Keratinocyte (primary cell): ENCODE results near the gene DNAAF5. TPM values are rescaled to one million over a fixed set of nuclear protein-coding genes. Genes with fewer than 3 reads are reported as not detected.

Source experiments
- DNase-seq: peaks from one replicate; pipeline ENCODE4 v3.0.0-alpha.2; 2011; ENCODE audit warnings: low read depth, missing footprints, low spot score
- FAIRE-seq: peaks from 2 replicates; lab custom pipeline; 2011; peaks lifted over from hg19 to GRCh38; lab: Jason Lieb, UNC
- H2AFZ ChIP-seq: 2 replicates; pipeline ENCODE4 v1.6.0; 2012; ENCODE audit warnings: low read length, control low read depth, inconsistent platforms; ENCODE audit not compliant: control insufficient read depth
- H3K27ac ChIP-seq: 2 replicates; pipeline ENCODE4 v1.5.1; 2011; ENCODE audit warnings: low read length; ENCODE audit not compliant: control insufficient read depth, insufficient read depth
- H3K27me3 ChIP-seq: 3 replicates; pipeline ENCODE4 v1.6.0; 2011; ENCODE audit warnings: low read length; ENCODE audit not compliant: control insufficient read depth, insufficient read depth; ENCODE audit errors: extremely low read depth
- H3K36me3 ChIP-seq, 2 experiments: 2 replicates in 1 of 2; 3 replicates in 1 of 2; pipeline ENCODE4 v1.5.1; 2011; ENCODE audit warnings: low read length in 2 of 2, mild to moderate bottlenecking in 1 of 2; ENCODE audit not compliant: control insufficient read depth in 2 of 2, insufficient read depth in 2 of 2; ENCODE audit errors: extremely low read depth in 1 of 2
- H3K4me1 ChIP-seq: 3 replicates; pipeline ENCODE4 v1.5.1; 2011; ENCODE audit warnings: low read length; ENCODE audit not compliant: control insufficient read depth, insufficient read depth; ENCODE audit errors: extremely low read depth
- H3K4me2 ChIP-seq: 3 replicates; pipeline ENCODE4 v1.6.0; 2011; ENCODE audit warnings: low read depth, low read length; ENCODE audit not compliant: control insufficient read depth, insufficient read depth; ENCODE audit errors: extremely low read depth
- H3K4me3 ChIP-seq, 3 experiments: fragments of 200-600 bp in 1 of 3; sonication (generic) in 1 of 3; 2 replicates in 2 of 3; 3 replicates in 1 of 3; pipeline ENCODE4 v1.5.1; 2011 to 2016; ENCODE audit warnings: low read length in 3 of 3, mild to moderate bottlenecking in 3 of 3, control low read depth in 2 of 3, inconsistent platforms in 1 of 3, low read depth in 1 of 3, mixed read lengths in 1 of 3, mixed run types in 1 of 3, moderate library complexity in 1 of 3; ENCODE audit not compliant: control insufficient read depth in 2 of 3, insufficient read depth in 2 of 3; ENCODE audit errors: extremely low read depth in 1 of 3
- H3K79me2 ChIP-seq: 2 replicates; pipeline ENCODE4 v1.6.0; 2012; ENCODE audit warnings: low read length; ENCODE audit not compliant: control insufficient read depth, insufficient read depth
- H3K9ac ChIP-seq: 3 replicates; pipeline ENCODE4 v1.6.0; 2011; ENCODE audit warnings: low read length; ENCODE audit not compliant: control insufficient read depth, insufficient read depth; ENCODE audit errors: extremely low read depth
- H3K9me1 ChIP-seq: 3 replicates; pipeline ENCODE4 v1.6.0; 2011; ENCODE audit warnings: low read length; ENCODE audit not compliant: control insufficient read depth, insufficient read depth; ENCODE audit errors: extremely low read depth
- H3K9me3 ChIP-seq: 2 replicates; pipeline ENCODE4 v1.5.1; 2012; ENCODE audit warnings: low read depth, low read length; ENCODE audit not compliant: control insufficient read depth
- H4K20me1 ChIP-seq: 3 replicates; pipeline ENCODE4 v1.6.0; 2011; ENCODE audit warnings: low read length; ENCODE audit not compliant: control insufficient read depth, insufficient read depth; ENCODE audit errors: extremely low read depth
- CTCF ChIP-seq, 3 experiments: IDR thresholded peaks in 1 of 3; conservative IDR thresholded peaks in 1 of 3; optimal IDR thresholded peaks in 1 of 3; 2 replicates in 2 of 3; 3 replicates in 1 of 3; pipeline versions ENCODE3 to v1.5.1; 2011; ENCODE audit warnings: low read length in 3 of 3, mild to moderate bottlenecking in 3 of 3, moderate library complexity in 2 of 3, control low read depth in 1 of 3, inconsistent platforms in 1 of 3; ENCODE audit not compliant: insufficient read depth in 2 of 3; ENCODE audit errors: extremely low read depth in 1 of 3
- EZH2 ChIP-seq: IDR thresholded peaks from one replicate; pipeline ENCODE4 v1.6.1; 2012; ENCODE audit warnings: inconsistent platforms, mild to moderate bottlenecking, low read length, moderate library complexity
- dilution Hi-C: fragments of 300-500 bp; cut with MboI; formaldehyde crosslinking; loops from one replicate; pipeline ENCODE4 v1.7.0; 2020; ENCODE audit warnings: low sequenced_read_pairs; ENCODE audit not compliant: extremely low pct_ligation_motif_present
- polyA plus RNA-seq, 5 experiments: library from polyadenylated mRNA; depleted of rRNA in 3 of 5; stranded (reverse) in 3 of 5; stranded (forward) in 1 of 5; unstranded in 1 of 5; fragments of >200 nt; gene quantifications; 1 replicate in 1 of 5; 2 replicates in 3 of 5; 3 replicates in 1 of 5; pipeline versions ENCODE4 v1.2.1 to v1.2.3, GENCODE V29; 2011 to 2012; ENCODE audit warnings: missing spikeins in 2 of 5, low read depth in 1 of 5, low replicate concordance in 1 of 5

Gene DNAAF5
- polyA plus RNA-seq, 1 donor (not counting 4 experiments of a cell fraction or from before 2014, with no cell fraction given) = 16.3 TPM

GRCh38 chr7:745431-746154 lies 19.1 kb downstream of the DNAAF5 start:
- Histone ChIP-seq H3K4me1 (peaks cover 3% of the 10 kb centered on the region), H4K20me1 (peaks cover 2% of the 10 kb centered on the region), H3K79me2 (peaks cover 27% of the 10 kb centered on the region), H3K4me3 (no peak overlapping the region), H3K4me2 (no peak overlapping the region), H2AFZ (no peak overlapping the region), H3K9me1 (peaks cover 2% of the 10 kb centered on the region), H3K9me3 (peaks cover 2% of the 10 kb centered on the region), H3K27me3 (no peaks in the 10 kb centered on the region), H3K9ac (no peak overlapping the region), H3K27ac (no peak overlapping the region), H3K36me3 (peaks cover 18 to 20% of the 10 kb centered on the region in 2 experiments)
- no peak for FAIRE-seq
- no peak for DNase-seq
- dilution Hi-C loops = no loop called here
- TF ChIP-seq CTCF (optimal IDR thresholded peaks at IDR 0.05 in 1 of 3, IDR thresholded peaks at IDR 0.05 in 1 of 3, conservative IDR thresholded peaks at IDR 0.05 in 1 of 3; ENCODE audit: extremely low read depth in 1 of 3, insufficient read depth in 2 of 3, low read length in 3 of 3) (no peak), EZH2 (no peak)

- no peak overlapping the region for H3K4me2 ChIP-seq
- H4K20me1 ChIP-seq = peaks cover 2% of the 10 kb centered on the region
- DNase-seq (no peak), FAIRE-seq (no peak)
- H3K9me1 ChIP-seq = peaks cover 2% of the 10 kb centered on the region
- TF ChIP-seq EZH2 = no peak
- no peak for TF ChIP-seq CTCF (optimal IDR thresholded peaks at IDR 0.05 in 1 of 3, IDR thresholded peaks at IDR 0.05 in 1 of 3, conservative IDR thresholded peaks at IDR 0.05 in 1 of 3; ENCODE audit: extremely low read depth in 1 of 3, insufficient read depth in 2 of 3, low read length in 3 of 3)
- H3K27me3 ChIP-seq = no peaks in the 10 kb centered on the region
- H3K9me3 ChIP-seq = peaks cover 2% of the 10 kb centered on the region
- H3K36me3 ChIP-seq = peaks cover 15 to 19% of the 10 kb centered on the region in 2 experiments
- peaks cover 3% of the 10 kb centered on the region for H3K4me1 ChIP-seq
- no peak overlapping the region for H2AFZ ChIP-seq
- dilution Hi-C loops = no loop called here
- no peak overlapping the region for H3K4me3 ChIP-seq
- H3K79me2 ChIP-seq = peaks cover 27% of the 10 kb centered on the region
- H3K27ac ChIP-seq = no peak overlapping the region
- H3K9ac ChIP-seq = no peak overlapping the region
These were observed 19.9 kb downstream of the DNAAF5 start for GRCh38 chr7:746155-747061.
